Lung (tissue), 12 donors: ENCODE results near the gene CTTN. TPM values are rescaled to one million over a fixed set of nuclear protein-coding genes. Genes with fewer than 3 reads are reported as not detected.
"Not testable (repeated sequence)": the region's sequence is repeated elsewhere in the genome, so short reads cannot be mapped to it uniquely, and the experiment has no call there.

ENCODE experiments used
- ATAC-seq: fragments of 200-7000 bp; cut with Tn5 transposase; one replicate; pipeline ENCODE4 v1.9.1; 2020; ENCODE audit warnings: moderate number of reproducible peaks; ENCODE audit not compliant: insufficient read depth, low FRiP score
- DNase-seq, 3 donors: peaks; one replicate each; pipeline ENCODE4 v3.0.0-alpha.2; 2013 to 2017
- H3K27ac ChIP-seq, 2 donors: one replicate each; pipeline ENCODE4 v1.5.1; 2013; ENCODE audit warnings: mild to moderate bottlenecking in 2 of 2, moderate library complexity in 2 of 2, control low read depth in 1 of 2, inconsistent platforms in 1 of 2, low read depth in 1 of 2, low read length in 1 of 2
- H3K27me3 ChIP-seq, 3 donors: one replicate each; pipeline ENCODE4 v1.5.1; 2013; ENCODE audit warnings: low read length in 2 of 3; ENCODE audit not compliant: control insufficient read depth in 3 of 3, insufficient read depth in 3 of 3
- H3K36me3 ChIP-seq, 4 donors: one replicate each; pipeline ENCODE4 v1.5.1; 2013; ENCODE audit warnings: low read length in 4 of 4, mild to moderate bottlenecking in 1 of 4, moderate library complexity in 1 of 4; ENCODE audit not compliant: control insufficient read depth in 4 of 4, insufficient read depth in 4 of 4
- H3K4me1 ChIP-seq, 5 donors: one replicate each; pipeline ENCODE4 v1.5.1; 2013; ENCODE audit warnings: low read length in 5 of 5, mild to moderate bottlenecking in 2 of 5, moderate library complexity in 1 of 5; ENCODE audit not compliant: control insufficient read depth in 5 of 5, insufficient read depth in 5 of 5
- H3K4me3 ChIP-seq: one replicate; pipeline ENCODE4 v1.5.1; 2013; ENCODE audit warnings: mild to moderate bottlenecking, control low read depth, moderate library complexity
- H3K9ac ChIP-seq, 2 donors: one replicate each; pipeline ENCODE4 v1.5.1; 2013; ENCODE audit warnings: low read length in 2 of 2, control low read depth in 1 of 2; ENCODE audit not compliant: insufficient read depth in 1 of 2
- H3K9me3 ChIP-seq, 4 donors: one replicate each; pipeline ENCODE4 v1.5.1; 2013; ENCODE audit warnings: low read length in 3 of 4, mild to moderate bottlenecking in 1 of 4, moderate library complexity in 1 of 4; ENCODE audit not compliant: control insufficient read depth in 4 of 4, insufficient read depth in 3 of 4
- CTCF ChIP-seq: IDR thresholded peaks from 2 replicates; pipeline ENCODE4 v1.5.1; 2012; ENCODE audit warnings: mild to moderate bottlenecking; ENCODE audit errors: control extremely low read depth, extremely low read depth
- WGBS, 2 donors: extraction: QIAGEN DNeasy Blood & Tissue Kit; methylation state at CpG; one replicate each; pipeline ENCODE4 v1.1.7; 2013; 5-methylcytosine and 5-hydroxymethylcytosine counted together
- polyA plus RNA-seq, 2 donors: library from polyadenylated mRNA; stranded (reverse); fragments of 200-250 nt; gene quantifications; one replicate each; pipeline ENCODE4 v1.2.1, GENCODE V29; 2013
- total RNA-seq, 2 donors: library from RNA; depleted of rRNA in 1 of 2; stranded (reverse); fragments of >200 nt in 1 of 2; gene quantifications; one replicate each; pipeline ENCODE4 v1.2.1, GENCODE V29; 2014 to 2021
- donor health status: control.
- donor health status: control.
- donor health status: Bipolar disorder and iron deficiency.
- donor health status: healthy.
- donor health status: DM: yes; HTN: yes; CAD: no.

The CTTN gene
- total and polyA plus RNA-seq, 4 donors, result 89.8 to 235 (median 154) TPM

DNA sequence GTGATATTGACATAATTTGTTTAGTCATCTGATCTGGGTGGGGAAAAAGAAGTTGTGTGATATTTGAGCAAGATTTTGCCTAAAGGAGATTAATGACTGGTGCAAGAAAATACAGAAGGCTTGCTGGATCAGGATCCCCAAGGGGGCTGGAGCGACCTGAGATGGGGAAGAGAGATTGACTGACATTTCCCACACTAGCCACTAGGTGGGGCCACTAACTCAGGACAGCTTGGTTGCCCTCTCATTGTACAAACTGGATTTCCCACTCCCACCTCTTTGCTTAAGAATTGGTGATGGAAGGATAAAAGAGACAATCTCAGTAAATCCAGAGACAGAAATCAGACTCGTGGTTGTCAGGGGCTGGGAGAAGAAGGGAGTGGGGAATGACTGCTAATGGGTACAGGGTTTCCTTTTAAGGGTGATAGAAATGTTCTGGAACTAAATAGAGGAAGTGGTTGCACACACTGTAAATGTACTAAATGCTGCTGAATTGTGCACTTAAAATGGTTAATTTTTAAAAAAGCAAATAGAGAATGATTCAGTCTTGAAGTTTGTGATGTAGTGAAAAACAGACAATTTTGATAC, 50.7 kb downstream of the CTTN start:
- no peak overlapping the region for H3K27ac ChIP-seq
- DNase-seq, result no peak

DNA sequence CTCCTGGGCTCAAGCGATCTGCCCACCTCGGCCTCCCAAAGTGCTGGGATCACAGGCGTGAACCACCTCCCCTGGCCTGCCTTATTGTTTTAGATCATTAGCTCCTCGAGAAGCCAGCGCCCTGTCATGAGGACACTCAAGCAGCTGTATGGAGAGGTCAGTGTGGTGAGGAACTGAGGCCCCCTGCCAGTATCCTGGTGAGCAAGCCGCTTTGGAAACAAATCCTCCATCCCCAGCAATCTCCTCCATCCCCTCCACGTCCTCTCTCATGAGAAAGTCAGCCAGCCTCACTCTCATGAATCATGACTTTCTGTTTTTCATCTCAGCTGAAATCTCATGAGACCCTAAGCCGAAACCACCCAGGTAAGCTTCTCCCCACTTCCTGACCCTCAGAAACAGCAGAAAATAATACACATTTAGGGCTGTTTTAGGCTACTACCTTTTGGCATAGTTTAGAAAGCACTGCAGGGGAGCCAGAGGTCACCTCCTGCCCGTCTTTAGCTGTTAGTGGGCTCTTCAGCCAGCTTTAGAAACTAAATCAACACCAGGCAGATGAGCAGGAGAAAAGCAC, 56.0 kb downstream of the CTTN start:
- peaks cover 0 to 13% (median 5%) of the 10 kb centered on the region in 4 donors for H3K9me3 ChIP-seq
- ATAC-seq (no peak), DNase-seq (no peak)
- no peak overlapping the region for H3K9ac ChIP-seq
- WGBS, 2 donors, result 83 to 92% methylated on average over 9 of the region's 9 CpGs
- no peak for TF ChIP-seq CTCF
- H3K27ac ChIP-seq, result no peak overlapping the region
- no peak overlapping the region for H3K4me3 ChIP-seq
- peaks cover 0 to under 1% (median 0%) of the 10 kb centered on the region in 4 donors for H3K36me3 ChIP-seq
- H3K4me1 ChIP-seq, result no peaks in the 10 kb centered on the region
- H3K27me3 ChIP-seq, result peaks cover 0 to 4% (median 0%) of the 10 kb centered on the region in 3 donors

More for the DNA sequence above, 50.7 kb downstream of the CTTN start:
- no peak for ATAC-seq
- Histone ChIP-seq H3K4me1 (no peaks in the 10 kb centered on the region), H3K27me3 (no peaks in the 10 kb centered on the region), H3K36me3 (peaks cover 0 to 2% (median 0%) of the 10 kb centered on the region in 4 donors), H3K9me3 (peaks cover 0 to 25% (median 12%) of the 10 kb centered on the region in 4 donors), H3K4me3 (no peak overlapping the region), H3K9ac (no peak overlapping the region)
- 58 to 66% methylated on average over 2 of the region's 2 CpGs for WGBS, 2 donors
- no peak for TF ChIP-seq CTCF

DNA sequence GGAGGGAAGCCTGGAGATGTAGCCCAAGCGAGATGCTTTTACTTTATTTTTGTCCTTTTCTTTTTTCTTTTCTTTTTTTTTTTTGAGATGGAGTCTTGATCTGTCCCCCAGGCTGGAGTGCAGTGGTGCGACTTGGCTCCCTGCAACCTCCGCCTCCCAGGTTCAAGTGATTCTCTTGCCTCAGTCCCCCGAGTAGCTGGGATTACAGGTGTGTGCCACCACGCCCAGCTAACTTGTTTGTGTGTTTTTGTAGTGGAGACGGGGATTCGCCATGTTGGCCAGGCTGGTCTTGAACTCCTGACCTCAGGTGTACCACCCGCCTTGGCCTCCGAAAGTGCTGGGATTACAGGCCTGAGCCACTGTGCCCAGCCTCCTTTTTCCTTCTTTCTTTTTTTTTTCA, 56.5 kb downstream of the CTTN start:
- not testable (repeated sequence) for H3K4me1 ChIP-seq, H3K9me3 ChIP-seq, H3K27me3 ChIP-seq, ATAC-seq, DNase-seq, H3K4me3 ChIP-seq, H3K27ac ChIP-seq, H3K9ac ChIP-seq, H3K36me3 ChIP-seq
- 90 to 96% methylated on average over 9 of the region's 9 CpGs for WGBS, 2 donors

DNA sequence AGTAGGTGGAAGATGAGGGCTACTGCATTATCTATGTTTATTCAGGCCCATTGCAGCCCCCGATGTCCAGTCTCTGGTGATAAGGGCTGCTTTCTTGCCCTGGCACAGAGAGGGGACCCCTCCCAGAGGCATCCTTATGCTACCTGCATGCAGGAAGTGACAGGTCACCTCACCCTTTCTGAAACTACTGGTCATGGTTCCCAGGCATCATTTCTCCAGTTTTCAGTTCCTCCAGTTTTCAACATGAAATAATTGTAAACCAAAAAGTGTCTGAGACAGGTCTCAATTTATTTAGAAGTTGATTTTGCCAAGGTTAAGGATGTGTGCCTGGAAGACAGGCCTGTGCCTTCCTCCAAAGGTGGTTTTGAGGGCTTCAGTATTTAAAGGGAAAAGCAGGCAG, 57.0 kb downstream of the CTTN start:
- DNase-seq (no peak), ATAC-seq (no peak)
- H3K4me3 ChIP-seq, result no peak overlapping the region
- peaks cover 0 to 4% (median 0%) of the 10 kb centered on the region in 3 donors for H3K27me3 ChIP-seq
- H3K9ac ChIP-seq, result no peak overlapping the region
- no peak for TF ChIP-seq CTCF
- H3K27ac ChIP-seq, result no peak overlapping the region
- WGBS, 2 donors, result 41 to 71% methylated on average over 1 of the region's 1 CpG
- peaks cover 0 to 8% (median 1%) of the 10 kb centered on the region in 4 donors for H3K9me3 ChIP-seq
- no peaks in the 10 kb centered on the region for H3K36me3 ChIP-seq
- no peaks in the 10 kb centered on the region for H3K4me1 ChIP-seq
